ENCODE results near the gene HIPK4.

HIPK4 gene

DNA sequence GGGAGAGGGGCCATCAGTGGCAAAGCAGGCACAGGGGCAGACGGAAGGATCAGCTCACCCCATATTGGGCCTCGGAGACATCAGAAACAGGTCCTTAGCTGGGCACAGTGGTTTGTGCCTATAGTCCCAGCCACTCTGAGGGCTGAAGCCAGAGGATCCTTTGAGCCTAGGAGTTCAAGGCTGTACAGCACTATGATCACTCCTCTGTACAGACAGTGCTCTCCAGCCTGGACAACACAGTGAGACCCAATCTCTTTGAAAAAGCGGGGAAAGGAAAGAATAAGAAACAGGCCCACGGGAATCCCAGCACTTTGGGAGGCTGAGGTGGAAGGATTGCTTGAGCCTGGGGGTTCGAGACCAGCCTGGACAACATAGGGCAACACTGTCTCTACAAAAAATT lies 29.8 kb upstream of the HIPK4 start:
- TF ChIP-seq TOX (CRISPR knock-in tag; IDR thresholded peaks at IDR 0.05; ENCODE audit: borderline replicate concordance): no peak
- TF ChIP-seq ZFP3 (CRISPR knock-in tag; IDR thresholded peaks at IDR 0.05): no peak
- no peak for ATAC-seq

DNA sequence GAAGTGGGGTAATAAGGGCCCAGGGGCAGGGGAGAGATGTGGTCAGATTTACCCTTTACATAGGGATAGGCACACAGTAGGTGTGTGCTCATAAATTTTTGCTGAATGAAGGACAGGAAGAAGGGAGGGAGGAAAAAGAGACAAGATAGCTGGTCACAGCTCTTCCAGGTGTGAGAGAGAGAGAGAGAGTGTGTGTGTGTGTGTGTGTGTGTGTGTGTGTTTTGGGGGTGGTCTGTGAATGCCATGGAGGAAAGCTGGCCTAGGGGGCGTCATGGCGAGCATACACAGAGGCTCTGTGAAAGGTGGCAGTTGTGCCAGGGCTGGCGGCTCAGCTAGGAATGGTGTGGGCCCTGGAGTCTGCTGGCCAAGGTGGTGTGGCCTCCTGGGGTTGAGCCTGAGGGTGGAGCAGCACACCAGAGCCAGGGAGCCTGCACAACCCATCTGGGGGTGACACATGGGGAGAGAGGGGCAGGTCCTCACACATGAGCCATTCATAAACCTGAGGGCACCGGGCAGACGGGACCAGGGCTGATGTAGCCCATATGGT lies 29.2 kb upstream of the HIPK4 start:
- TF ChIP-seq SNAI2 (CRISPR knock-in tag; IDR thresholded peaks at IDR 0.05): no peak
- no peak for TF ChIP-seq TSHZ2 (CRISPR knock-in tag; IDR thresholded peaks at IDR 0.05)
- TF ChIP-seq TCF4 (CRISPR knock-in tag; IDR thresholded peaks at IDR 0.05; ENCODE audit: borderline replicate concordance): no peak
- TF ChIP-seq ARNTL (CRISPR knock-in tag; IDR thresholded peaks at IDR 0.05; ENCODE audit: borderline replicate concordance, low read depth): no peak
- no peak for TF ChIP-seq TOX (CRISPR knock-in tag; IDR thresholded peaks at IDR 0.05; ENCODE audit: borderline replicate concordance)
- no peak for TF ChIP-seq ISL1 (CRISPR knock-in tag; IDR thresholded peaks at IDR 0.05)
- ATAC-seq: no peak

DNA sequence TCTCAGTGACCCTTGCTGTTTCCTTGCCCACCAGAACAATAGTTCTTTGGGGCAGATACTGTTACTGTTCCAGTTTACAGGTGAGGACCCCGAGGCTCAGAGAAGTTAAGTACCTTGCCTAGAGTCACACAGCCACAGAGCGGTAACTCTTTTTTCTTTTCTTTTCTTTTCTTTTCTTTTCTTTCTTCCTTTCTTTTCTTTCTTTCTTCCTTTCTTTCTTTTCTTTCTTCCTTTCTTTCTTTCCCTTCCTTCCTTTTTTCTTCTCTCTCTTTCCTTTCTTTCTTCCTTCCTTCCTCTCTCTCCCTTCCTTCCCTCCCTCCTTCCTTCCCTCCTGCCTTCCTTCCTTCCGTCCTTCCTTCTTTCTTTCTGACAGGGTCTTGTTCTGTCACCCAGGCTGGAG lies 28.1 kb upstream of the HIPK4 start:
- no peak for ATAC-seq
- TF ChIP-seq ZFP3 (CRISPR knock-in tag; IDR thresholded peaks at IDR 0.05) (no peak), CSDC2 (CRISPR knock-in tag; IDR thresholded peaks at IDR 0.05) (no peak), ZC3H10 (CRISPR knock-in tag; IDR thresholded peaks at IDR 0.05) (no peak), PATZ1 (CRISPR knock-in tag; IDR thresholded peaks at IDR 0.05; ENCODE audit: borderline replicate concordance) (no peak), ZNF8 (CRISPR knock-in tag; IDR thresholded peaks at IDR 0.05) (no peak), OSR1 (CRISPR knock-in tag; IDR thresholded peaks at IDR 0.05) (no peak), ISL1 (CRISPR knock-in tag; IDR thresholded peaks at IDR 0.05) (no peak), TSHZ2 (CRISPR knock-in tag; IDR thresholded peaks at IDR 0.05) (no peak), TCF4 (CRISPR knock-in tag; IDR thresholded peaks at IDR 0.05; ENCODE audit: borderline replicate concordance) (no peak), PPARA (CRISPR knock-in tag; IDR thresholded peaks at IDR 0.05; ENCODE audit: borderline replicate concordance) (no peak), RARB (CRISPR knock-in tag; IDR thresholded peaks at IDR 0.05) (no peak), ZNF70 (CRISPR knock-in tag; IDR thresholded peaks at IDR 0.05) (no peak), CREB5 (CRISPR knock-in tag; IDR thresholded peaks at IDR 0.05; ENCODE audit: low read depth) (no peak), GLIS3 (CRISPR knock-in tag; IDR thresholded peaks at IDR 0.05) (no peak)
- TF ChIP-seq, protein P1, sequence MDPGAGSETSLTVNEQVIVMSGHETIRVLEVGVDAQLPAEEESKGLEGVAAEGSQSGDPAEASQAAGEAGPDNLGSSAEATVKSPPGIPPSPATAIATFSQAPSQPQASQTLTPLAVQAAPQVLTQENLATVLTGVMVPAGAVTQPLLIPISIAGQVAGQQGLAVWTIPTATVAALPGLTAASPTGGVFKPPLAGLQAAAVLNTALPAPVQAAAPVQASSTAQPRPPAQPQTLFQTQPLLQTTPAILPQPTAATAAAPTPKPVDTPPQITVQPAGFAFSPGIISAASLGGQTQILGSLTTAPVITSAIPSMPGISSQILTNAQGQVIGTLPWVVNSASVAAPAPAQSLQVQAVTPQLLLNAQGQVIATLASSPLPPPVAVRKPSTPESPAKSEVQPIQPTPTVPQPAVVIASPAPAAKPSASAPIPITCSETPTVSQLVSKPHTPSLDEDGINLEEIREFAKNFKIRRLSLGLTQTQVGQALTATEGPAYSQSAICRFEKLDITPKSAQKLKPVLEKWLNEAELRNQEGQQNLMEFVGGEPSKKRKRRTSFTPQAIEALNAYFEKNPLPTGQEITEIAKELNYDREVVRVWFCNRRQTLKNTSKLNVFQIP (CRISPR knock-in tag; IDR thresholded peaks at IDR 0.05; ENCODE audit: borderline replicate concordance, low read depth): no peak
